GM19395 (cell line): ENCODE measurements around the gene SET.
"Not testable (repeated sequence)": the region's sequence is repeated elsewhere in the genome, so short reads cannot be mapped to it uniquely, and the experiment has no call there.

Experiments used
- ATAC-seq: cut with Tn5 transposase; IDR thresholded peaks from one replicate; pipeline ENCODE4 v1.9.1; 2021; ENCODE audit warnings: mild to moderate bottlenecking, moderate library complexity; ENCODE audit not compliant: unreplicated experiment

Gene SET

GRCh38 chr9:128685636-128686489 lies 3.2 kb upstream of the SET start:
- ATAC-seq = no peak

- no peak for ATAC-seq
These were observed 1.6 kb upstream of the SET start for GRCh38 chr9:128687453-128687852.

- no peak for ATAC-seq
These were observed 312 bp downstream of the SET start for GRCh38 chr9:128689293-128689774.

- no peak for ATAC-seq
These were observed 1.0 kb downstream of the SET start for GRCh38 chr9:128689820-128690683.

- ATAC-seq = no peak
These were observed 1.6 kb downstream of the SET start for GRCh38 chr9:128690684-128691034.

- not testable (repeated sequence) for ATAC-seq
These were observed 4.7 kb downstream of the SET start for GRCh38 chr9:128693738-128694137.

- no peak for ATAC-seq
These were observed 5.3 kb downstream of the SET start for GRCh38 chr9:128694344-128694743.

GRCh38 chr9:128696923-128697707 lies 8.1 kb downstream of the SET start:
- ATAC-seq = no peak

GRCh38 chr9:128699096-128699795 lies 10.2 kb downstream of the SET start:
- not testable (repeated sequence) for ATAC-seq

GRCh38 chr9:128701227-128701854 lies 12.3 kb downstream of the SET start:
- ATAC-seq = no peak

GRCh38 chr9:128702445-128702948 lies 13.5 kb downstream of the SET start, which contains the start of gene PKN3:
PKN3 (plus strand) TSS chr9:128702503; CDS start chr9:128702916, 413 bp downstream.
- peak; percentile 70 for ATAC-seq

- peak; percentile 27 for ATAC-seq
These were observed 14.1 kb downstream of the SET start for GRCh38 chr9:128702949-128703615.

- no peak for ATAC-seq
These were observed 14.8 kb downstream of the SET start for GRCh38 chr9:128703616-128704355.

- no peak for ATAC-seq
These were observed 15.3 kb downstream of the SET start for GRCh38 chr9:128704356-128704670.

- no peak for ATAC-seq
These were observed 16.3 kb downstream of the SET start for GRCh38 chr9:128705051-128705965.

- no peak for ATAC-seq
These were observed 17.0 kb downstream of the SET start for GRCh38 chr9:128706045-128706444.

- ATAC-seq = no peak
These were observed 17.8 kb downstream of the SET start for GRCh38 chr9:128706671-128707381.
